ENCODE results near the gene TMEM126A. TPM values are rescaled to one million over a fixed set of nuclear protein-coding genes. Genes with fewer than 3 reads are reported as not detected.

Gene TMEM126A
- total RNA-seq, 4 donors from 2014 or later, result 4.0 to 17.5 (median 11.3) TPM; not detected in 1

GRCh38 chr11:85663080-85663752 is 15.4 kb downstream of the TMEM126A start:
- intact Hi-C loops (cut with DNase I; ENCODE audit: low total_unique reads), result loop anchor here (5.0 kb wide), 1 partner anchor 36 kb away; the partner anchor contains the start of genes DLG2 and TMEM126B
- Histone ChIP-seq H3K4me3 (peak overlapping the region; percentile 61 to 93 (median 88)), H3K27me3 (no peaks in the 10 kb centered on the region), H3K36me3 (peaks cover 0 to 10% (median 3%) of the 10 kb centered on the region in 4 donors), H3K4me1 (peaks cover 13 to 60% (median 42%) of the 10 kb centered on the region in 4 donors), H3K27ac (peak overlapping the region; percentile 94 to 100 (median 98)), H3K9me3 (no peaks in the 10 kb centered on the region)
- in situ Hi-C loops (cut with MboI; ENCODE audit: low pct_ligation_motif_present in 1 of 4, low pct_unique_long_range_greater_than_20kb in 1 of 4, low sequenced_read_pairs in 3 of 4), result loop anchor here in 1 of 4 donors (25.0 kb wide), 1 partner anchor 574 kb away; the partner anchor contains the start of gene EED
- DNase-seq, result no peak
- 2 to 5% methylated on average over 10 of the region's 10 CpGs for WGBS, 2 donors (ENCODE audit: low coverage in 1 of 2)
- TF ChIP-seq POLR2A (IDR thresholded peaks at IDR 0.05), result no peak
- TF ChIP-seq CTCF (IDR thresholded peaks at IDR 0.05), result no peak
- TF ChIP-seq EP300 (IDR thresholded peaks at IDR 0.05; ENCODE audit: low read depth), result no peak
- no peak for TF ChIP-seq POLR2AphosphoS5 (IDR thresholded peaks at IDR 0.05)

GRCh38 chr11:85663753-85664614 is 16.2 kb downstream of the TMEM126A start:
- Histone ChIP-seq H3K27me3 (no peaks in the 10 kb centered on the region), H3K27ac (peak overlapping the region; percentile 94 to 100 (median 98)), H3K9me3 (no peaks in the 10 kb centered on the region), H3K4me3 (peak overlapping the region; percentile 61 to 93 (median 88)), H3K36me3 (peaks cover 0 to 6% (median 2%) of the 10 kb centered on the region in 4 donors), H3K4me1 (peaks cover 13 to 53% (median 39%) of the 10 kb centered on the region in 4 donors)
- TF ChIP-seq POLR2A (IDR thresholded peaks at IDR 0.05), result no peak
- TF ChIP-seq POLR2AphosphoS5 (IDR thresholded peaks at IDR 0.05), result peak in 2 of 3 donors; percentile 43 to 74
- peak; percentile 46 to 82 (median 61) for TF ChIP-seq CTCF (IDR thresholded peaks at IDR 0.05)
- 0% methylated on average over 66 of the region's 73 CpGs; no CpG with 5 or more reads in 1 of the 2 donors for WGBS, 2 donors (ENCODE audit: low coverage in 1 of 2)
- DNase-seq, result peak; percentile 87
- intact Hi-C loops (cut with DNase I; ENCODE audit: low total_unique reads) (loop anchor here (5.0 kb wide), 1 partner anchor 37 kb away; the partner anchor contains the start of genes DLG2 and TMEM126B), in situ Hi-C loops (cut with MboI; ENCODE audit: low pct_ligation_motif_present in 1 of 4, low pct_unique_long_range_greater_than_20kb in 1 of 4, low sequenced_read_pairs in 3 of 4) (loop anchor here in 1 of 4 donors (25.0 kb wide), 1 partner anchor 573 kb away; the partner anchor contains the start of gene EED)

GRCh38 chr11:85664615-85665481 is 17.1 kb downstream of the TMEM126A start, which contains the start of gene CREBZF:
Gene CREBZF, minus strand, starts transcription at chr11:85665129. Its CDS starts 254 bp downstream, at chr11:85664875.
- TF ChIP-seq POLR2AphosphoS5 (IDR thresholded peaks at IDR 0.05) (peak; percentile 99), POLR2A (IDR thresholded peaks at IDR 0.05) (peak; percentile 99), CTCF (IDR thresholded peaks at IDR 0.05) (no peak)
- H3K27ac ChIP-seq, result peak within 1 kb of the TSS; percentile 94 to 100 (median 98)
- H3K36me3 ChIP-seq, result peaks cover 0 to 4% (median 0%) of the 10 kb centered on the region in 4 donors
- intact Hi-C loops (cut with DNase I; ENCODE audit: low total_unique reads), result loop anchor here (5.0 kb wide), 1 partner anchor 38 kb away; the partner anchor contains the start of genes DLG2 and TMEM126B
- peak within 1 kb of the TSS; percentile 61 to 93 (median 88) for H3K4me3 ChIP-seq
- WGBS, 2 donors (ENCODE audit: low coverage in 1 of 2), result 0 to 1% methylated on average over 2 to 44 of the region's 67 CpGs
- DNase-seq, result peak; percentile 96
- no peaks in the 10 kb centered on the region for H3K9me3 ChIP-seq
- H3K4me1 ChIP-seq, result peaks cover 13 to 44% (median 33%) of the 10 kb centered on the region in 4 donors
- no peaks in the 10 kb centered on the region for H3K27me3 ChIP-seq
- in situ Hi-C loops (cut with MboI; ENCODE audit: low pct_ligation_motif_present in 1 of 4, low pct_unique_long_range_greater_than_20kb in 1 of 4, low sequenced_read_pairs in 3 of 4), result loop anchor here in 1 of 4 donors (25.0 kb wide), 1 partner anchor 572 kb away; the partner anchor contains the start of gene EED
